ENCODE results near the gene MRPS30.
"Not testable (repeated sequence)": the region's sequence is repeated elsewhere in the genome, so short reads cannot be mapped to it uniquely, and the experiment has no call there.

MRPS30 gene

DNA sequence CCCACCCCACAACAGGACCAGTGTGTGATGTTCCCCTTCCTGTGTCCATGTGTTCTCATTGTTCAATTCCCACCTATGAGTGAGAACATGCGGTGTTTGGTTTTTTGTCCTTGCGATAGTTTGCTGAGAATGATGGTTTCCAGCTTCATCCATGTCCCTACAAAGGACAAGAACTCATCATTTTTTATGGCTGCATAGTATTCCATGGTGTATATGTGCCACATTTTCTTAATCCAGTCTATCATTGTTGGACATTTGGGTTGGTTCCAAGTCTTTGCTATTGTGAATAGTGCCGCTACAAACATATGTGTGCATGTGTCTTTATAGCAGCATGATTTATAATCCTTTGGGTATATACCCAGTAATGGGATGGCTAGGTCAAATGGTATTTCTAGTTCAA is 15.9 kb downstream of the MRPS30 start:
- not testable (repeated sequence) for DNase-seq

DNA sequence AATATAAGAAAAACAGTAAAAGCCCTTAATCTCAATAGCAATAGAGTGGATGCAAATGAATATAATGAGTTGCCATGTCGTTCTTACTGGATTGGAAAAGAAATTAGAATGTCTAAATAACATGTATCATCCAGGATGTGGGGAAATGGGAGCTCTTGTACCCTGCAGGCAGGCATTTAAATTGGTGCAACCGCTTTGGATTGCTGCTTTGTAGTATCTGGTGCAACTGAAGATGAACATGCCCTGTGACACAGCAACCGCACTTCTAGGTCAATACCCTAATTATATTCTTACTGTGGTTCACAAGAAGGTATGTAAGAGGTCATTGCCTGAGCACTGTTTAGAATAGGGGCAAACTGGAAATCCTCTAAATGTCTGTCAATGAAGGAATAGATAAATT is 18.9 kb downstream of the MRPS30 start:
- DNase-seq: no peak

- DNase-seq: no peak
Observed at GRCh38 chr5:44828719-44829118, 20.0 kb downstream of the MRPS30 start.

- no peak for DNase-seq
Observed at GRCh38 chr5:44830951-44831350, 22.2 kb downstream of the MRPS30 start.

DNA sequence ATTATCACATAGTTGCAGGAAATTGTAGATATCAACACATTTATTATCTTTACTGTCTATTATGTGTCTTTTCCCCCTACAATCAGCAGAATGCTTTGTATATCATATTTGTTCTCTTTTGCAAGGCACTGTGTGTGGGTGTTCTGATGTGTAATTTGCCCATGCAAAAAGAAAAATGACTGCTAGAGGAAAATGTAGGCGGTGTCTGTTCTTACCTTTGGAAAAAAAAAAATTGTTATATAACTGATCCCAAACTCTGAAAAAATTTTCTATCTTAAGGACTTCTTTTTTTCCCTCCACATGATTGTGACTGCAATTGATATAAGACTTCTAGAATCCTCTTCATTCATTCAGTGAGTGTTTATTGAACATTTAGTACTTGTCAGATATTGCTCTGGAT is 24.5 kb downstream of the MRPS30 start:
- no peak for DNase-seq

- no peak for DNase-seq
Observed at GRCh38 chr5:44835693-44836092, 26.9 kb downstream of the MRPS30 start.

DNA sequence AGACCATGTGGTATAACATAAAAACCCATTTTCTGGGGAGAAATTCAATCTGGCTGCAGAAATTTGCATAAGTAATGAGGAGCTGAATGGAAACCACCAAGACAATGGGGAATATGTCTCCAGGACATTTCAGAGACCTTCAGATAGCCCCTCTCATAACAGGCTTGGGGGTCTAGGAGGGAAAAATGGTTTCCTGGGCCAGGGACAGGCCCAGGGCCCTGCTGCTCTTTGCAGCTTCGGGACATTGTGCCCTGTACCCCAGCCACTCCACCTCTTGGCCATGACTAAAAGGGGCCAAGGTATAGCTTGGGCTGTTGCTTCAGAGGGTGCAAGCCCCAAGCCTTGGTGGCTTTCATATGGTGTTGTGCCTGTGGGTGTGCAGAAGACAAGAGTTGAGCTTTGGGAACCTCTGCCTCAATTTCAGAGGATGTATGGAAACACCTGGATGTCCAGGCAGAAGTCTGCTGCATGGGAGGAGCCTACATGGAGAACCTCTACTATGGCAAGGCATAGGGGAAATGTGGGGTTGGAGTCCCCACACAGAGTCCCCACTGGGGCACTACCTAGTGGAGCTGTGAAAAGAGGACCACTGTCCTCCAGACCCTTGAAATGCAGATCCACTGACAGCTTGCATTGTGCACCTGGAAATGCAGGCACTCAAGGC is 30.4 kb downstream of the MRPS30 start:
- no peak for DNase-seq

GRCh38 chr5:44842496-44843282 is 33.9 kb downstream of the MRPS30 start:
- no peak for DNase-seq

- no peak for DNase-seq
Observed at GRCh38 chr5:44844744-44845143, 36.0 kb downstream of the MRPS30 start.

DNA sequence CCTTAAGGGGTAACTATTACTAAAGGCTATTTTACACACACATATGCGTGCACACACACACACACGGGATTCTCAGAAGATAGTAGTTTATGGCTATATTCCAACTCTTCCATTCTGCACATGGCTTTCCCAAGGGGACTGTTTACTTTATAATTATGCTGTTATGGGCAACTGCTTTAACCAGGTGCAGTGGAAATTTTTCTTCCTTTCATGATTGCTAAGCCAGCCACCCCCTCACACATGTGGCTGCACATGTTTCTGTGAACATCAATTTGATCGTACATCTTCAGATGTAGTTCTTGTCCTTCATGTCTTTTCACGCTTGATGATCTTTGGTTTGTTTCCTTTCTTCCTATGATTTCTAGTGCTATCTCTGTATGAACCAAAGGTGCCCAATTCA is 37.0 kb downstream of the MRPS30 start:
- DNase-seq: no peak

DNA sequence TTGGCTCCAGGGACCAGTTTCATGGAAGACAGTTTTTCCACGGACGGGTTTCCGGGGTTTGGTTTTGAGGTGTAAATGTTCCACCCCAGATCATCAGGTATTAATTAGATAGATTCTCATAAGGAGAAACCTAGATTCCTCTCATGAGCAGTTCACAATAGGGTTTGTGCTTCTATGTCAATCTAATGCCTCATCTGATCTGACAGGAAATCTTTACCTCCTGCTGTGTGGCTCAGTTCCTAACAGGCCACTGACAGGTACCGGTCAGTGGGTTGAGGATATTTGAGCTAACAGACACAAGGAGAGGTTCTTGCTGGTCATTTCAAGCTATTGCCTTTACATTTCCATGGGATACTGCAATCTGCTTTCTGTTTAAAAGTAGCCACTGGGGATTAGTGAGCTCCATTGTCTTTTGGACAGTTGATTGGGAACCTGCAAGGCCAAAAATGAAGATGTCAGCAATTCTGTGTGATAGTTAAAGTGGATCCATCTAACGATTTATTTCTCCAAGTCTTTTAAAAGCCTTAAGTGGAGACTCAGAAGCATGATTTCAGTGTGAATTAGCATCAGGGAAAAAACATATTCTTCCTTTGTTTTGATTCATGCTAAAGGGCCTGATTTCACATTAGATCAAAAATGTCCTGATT is 38.6 kb downstream of the MRPS30 start:
- no peak for DNase-seq

DNA sequence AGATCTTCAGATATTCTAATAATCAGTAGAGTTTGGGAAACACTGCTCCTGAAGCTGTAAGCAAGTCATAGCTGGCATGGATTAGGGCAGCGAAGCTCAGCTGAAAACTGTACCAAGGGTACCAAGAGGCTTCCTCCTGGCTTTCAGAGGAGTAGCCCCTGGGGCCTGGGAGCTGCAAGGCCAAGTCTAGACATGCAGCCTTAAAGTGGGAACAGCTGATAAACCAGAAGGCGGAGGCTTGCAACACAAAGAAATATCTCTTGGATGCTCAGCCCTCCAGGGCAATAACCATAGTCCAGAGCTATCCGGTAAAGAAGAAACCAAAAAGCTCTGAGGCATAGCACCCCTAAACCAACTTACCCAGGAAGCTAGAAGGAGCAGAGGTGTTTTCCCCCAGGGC is 51.5 kb downstream of the MRPS30 start:
- no peak for DNase-seq

- no peak for DNase-seq
Observed at GRCh38 chr5:44862808-44863207, 54.1 kb downstream of the MRPS30 start.

Measured in activated CD4-positive, alpha-beta T cell treated with anti-CD3 and anti-CD28 coated beads, Interleukin-2, amount 50 U/mL, for 1 hour (primary cell).